Measurements from ENCODE around the gene ZCCHC8. TPM values are rescaled to one million over a fixed set of nuclear protein-coding genes. Genes with fewer than 3 reads are reported as not detected.

Gene ZCCHC8
- polyA plus RNA-seq, 2 of the 4 experiments (the other 2 are of a cell fraction): 20.9 to 40.1 TPM

DNA sequence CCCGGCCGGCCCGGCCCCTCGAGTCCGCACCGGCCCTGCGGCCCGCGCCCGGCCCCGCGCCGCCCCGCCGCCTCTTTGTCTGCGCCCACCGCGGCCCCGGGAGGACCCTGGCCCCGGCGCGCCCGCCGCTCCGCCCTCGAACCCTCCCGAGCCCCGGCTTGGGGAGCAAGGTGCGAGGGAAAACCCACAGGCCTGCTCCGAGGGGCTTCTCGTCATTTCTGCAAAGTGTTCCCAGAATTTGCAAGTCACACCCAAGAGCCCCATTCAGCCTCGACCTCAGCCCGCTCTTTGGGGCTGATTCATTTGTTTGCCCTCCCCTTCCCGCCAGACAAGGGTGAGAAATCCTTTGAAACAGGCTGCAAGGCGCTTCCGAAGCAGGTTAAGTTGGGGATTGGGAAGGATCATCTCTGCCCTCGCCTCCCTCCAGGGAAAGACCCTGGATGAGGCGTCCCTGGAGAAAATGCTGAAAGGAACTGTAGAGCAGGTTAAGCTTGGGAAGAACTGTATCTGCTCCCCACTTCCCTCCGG, 77.9 kb downstream of the ZCCHC8 start (continued):
- no peak for TF ChIP-seq MYC (IDR thresholded peaks at IDR 0.05; ENCODE audit: borderline replicate concordance, low read length)
- no peak for TF ChIP-seq ZFP36 (IDR thresholded peaks at IDR 0.05; ENCODE audit: borderline replicate concordance, partially characterized antibody)
- TF ChIP-seq, protein P1, sequence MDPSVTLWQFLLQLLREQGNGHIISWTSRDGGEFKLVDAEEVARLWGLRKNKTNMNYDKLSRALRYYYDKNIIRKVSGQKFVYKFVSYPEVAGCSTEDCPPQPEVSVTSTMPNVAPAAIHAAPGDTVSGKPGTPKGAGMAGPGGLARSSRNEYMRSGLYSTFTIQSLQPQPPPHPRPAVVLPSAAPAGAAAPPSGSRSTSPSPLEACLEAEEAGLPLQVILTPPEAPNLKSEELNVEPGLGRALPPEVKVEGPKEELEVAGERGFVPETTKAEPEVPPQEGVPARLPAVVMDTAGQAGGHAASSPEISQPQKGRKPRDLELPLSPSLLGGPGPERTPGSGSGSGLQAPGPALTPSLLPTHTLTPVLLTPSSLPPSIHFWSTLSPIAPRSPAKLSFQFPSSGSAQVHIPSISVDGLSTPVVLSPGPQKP (IDR thresholded peaks at IDR 0.05; ENCODE audit: low read depth, low read length): no peak

- peak within 1 kb of the TSS; percentile 79 for H3K4me3 ChIP-seq
- H3K9me3 ChIP-seq: no peaks in the 10 kb centered on the region
- peak within 1 kb of the TSS; percentile 100 for H3K27ac ChIP-seq
- peaks cover 48% of the 10 kb centered on the region for H3K4me1 ChIP-seq
- FAIRE-seq: no peak
- POLR2A ChIA-PET: interaction anchor here (0.6 to 3.2 kb wide), 7 partner anchors 15 to 105 kb away, joined by 3 to 55 read pairs (median 3); partner anchors contain the start of genes KNTC1 and RSRC2
- TF ChIP-seq, protein P2, sequence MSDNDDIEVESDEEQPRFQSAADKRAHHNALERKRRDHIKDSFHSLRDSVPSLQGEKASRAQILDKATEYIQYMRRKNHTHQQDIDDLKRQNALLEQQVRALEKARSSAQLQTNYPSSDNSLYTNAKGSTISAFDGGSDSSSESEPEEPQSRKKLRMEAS (IDR thresholded peaks at IDR 0.05): peak; percentile 32
- peak; percentile 59 for TF ChIP-seq SMC3 (IDR thresholded peaks at IDR 0.05)
- TF ChIP-seq GATA3 (IDR thresholded peaks at IDR 0.05; ENCODE audit: borderline replicate concordance): no peak
- TF ChIP-seq HMGXB4 (CRISPR knock-in tag; IDR thresholded peaks at IDR 0.05; ENCODE audit: borderline replicate concordance): peak; percentile 88; the same call in 1 of the 2 replicates
- TF ChIP-seq POLR2A (IDR thresholded peaks at IDR 0.05; ENCODE audit: low read length): peak; percentile 45; the same call in 1 of the 2 replicates
- TF ChIP-seq, protein P3, sequence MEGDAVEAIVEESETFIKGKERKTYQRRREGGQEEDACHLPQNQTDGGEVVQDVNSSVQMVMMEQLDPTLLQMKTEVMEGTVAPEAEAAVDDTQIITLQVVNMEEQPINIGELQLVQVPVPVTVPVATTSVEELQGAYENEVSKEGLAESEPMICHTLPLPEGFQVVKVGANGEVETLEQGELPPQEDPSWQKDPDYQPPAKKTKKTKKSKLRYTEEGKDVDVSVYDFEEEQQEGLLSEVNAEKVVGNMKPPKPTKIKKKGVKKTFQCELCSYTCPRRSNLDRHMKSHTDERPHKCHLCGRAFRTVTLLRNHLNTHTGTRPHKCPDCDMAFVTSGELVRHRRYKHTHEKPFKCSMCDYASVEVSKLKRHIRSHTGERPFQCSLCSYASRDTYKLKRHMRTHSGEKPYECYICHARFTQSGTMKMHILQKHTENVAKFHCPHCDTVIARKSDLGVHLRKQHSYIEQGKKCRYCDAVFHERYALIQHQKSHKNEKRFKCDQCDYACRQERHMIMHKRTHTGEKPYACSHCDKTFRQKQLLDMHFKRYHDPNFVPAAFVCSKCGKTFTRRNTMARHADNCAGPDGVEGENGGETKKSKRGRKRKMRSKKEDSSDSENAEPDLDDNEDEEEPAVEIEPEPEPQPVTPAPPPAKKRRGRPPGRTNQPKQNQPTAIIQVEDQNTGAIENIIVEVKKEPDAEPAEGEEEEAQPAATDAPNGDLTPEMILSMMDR (IDR thresholded peaks at IDR 0.05): peak; percentile 60
- peak; percentile 68 for TF ChIP-seq PHF8 (IDR thresholded peaks at IDR 0.05; ENCODE audit: borderline replicate concordance, low read depth)
- TF ChIP-seq, protein P4, sequence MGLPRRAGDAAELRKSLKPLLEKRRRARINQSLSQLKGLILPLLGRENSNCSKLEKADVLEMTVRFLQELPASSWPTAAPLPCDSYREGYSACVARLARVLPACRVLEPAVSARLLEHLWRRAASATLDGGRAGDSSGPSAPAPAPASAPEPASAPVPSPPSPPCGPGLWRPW (IDR thresholded peaks at IDR 0.05): no peak
- TF ChIP-seq JUN (IDR thresholded peaks at IDR 0.05): peak in 1 of 2 experiments; percentile 63; a peak in 3 of 5 replicates
- no peak for TF ChIP-seq BHLHE40 (IDR thresholded peaks at IDR 0.05; ENCODE audit: low read depth, low read length)
- peak; percentile 58 to 78 for TF ChIP-seq RAD21 (conservative IDR thresholded peaks at IDR 0.05 in 1 of 2, IDR thresholded peaks at IDR 0.05 in 1 of 2)
- no peak for TF ChIP-seq NR3C1 (IDR thresholded peaks at IDR 0.05)
- 0 out of 2 replicates have a peak, but pooled peaks have one; percentile 30 for TF ChIP-seq TP53 (CRISPR knock-in tag; IDR thresholded peaks at IDR 0.05)
- peak; percentile 80 to 86 for ATAC-seq
- CTCF ChIA-PET: interaction anchor here (0.7 to 5.0 kb wide), 15 partner anchors 9 to 66 kb away, joined by 3 to 79 read pairs (median 3); no protein-coding TSS in a partner anchor
- H3K4me2 ChIP-seq: peak within 1 kb of the TSS; percentile 87
- WGBS (ENCODE audit: missing lambda C conversion rate): 2% methylated on average over 31 of the region's 118 CpGs
- peak; percentile 40 to 79 for DNase-seq (ENCODE audit: low read depth in 1 of 2, low spot score in 1 of 2)
Observed at GRCh38 chr12:122421821-122422729, 78.7 kb downstream of the ZCCHC8 start, which contains the start of gene CLIP1. Gene CLIP1 (minus strand): TSS chr12:122422669. CDS start chr12:122380452, 42,217 bp downstream.

Small RNAs within 50 kb of the gene (small RNA-seq; reads per million reads assigned to genes)
- gene RF00411: 0 reads per million in 6 experiments

Other genes starting within 250 kb of the ZCCHC8 start
- 28.6 and 32.4 TPM in 2 replicates for gene VPS33A, start 234.4 kb downstream of the ZCCHC8 start, polyA plus RNA-seq (2011; rRNA removed)
- gene VPS33A, start 234.4 kb downstream of the ZCCHC8 start, polyA plus RNA-seq (2017; fragmentation: RNase III; extraction: RNeasy Plus Mini Kit Qiagen cat#74134 plus additional on column Dnase treatment): 19.5 to 20.4 TPM (median 19.9 TPM) in 3 replicates
- gene CLIP1, start 78.3 kb downstream of the ZCCHC8 start, polyA plus RNA-seq (2011; rRNA removed): 133 and 149 TPM in 2 replicates
- gene CLIP1, start 78.3 kb downstream of the ZCCHC8 start, polyA plus RNA-seq (2017; fragmentation: RNase III; extraction: RNeasy Plus Mini Kit Qiagen cat#74134 plus additional on column Dnase treatment): 43.0 to 49.7 TPM (median 44.4 TPM) in 3 replicates
- gene RSRC2, start 26.0 kb upstream of the ZCCHC8 start, polyA plus RNA-seq (2011; rRNA removed): 43.0 and 83.3 TPM in 2 replicates
- 72.2 to 75.3 TPM (median 72.8 TPM) in 3 replicates for gene RSRC2, start 26.0 kb upstream of the ZCCHC8 start, polyA plus RNA-seq (2017; fragmentation: RNase III; extraction: RNeasy Plus Mini Kit Qiagen cat#74134 plus additional on column Dnase treatment)
- gene KNTC1, start 26.3 kb upstream of the ZCCHC8 start, polyA plus RNA-seq (2011; rRNA removed): 61.1 and 68.7 TPM in 2 replicates
- gene KNTC1, start 26.3 kb upstream of the ZCCHC8 start, polyA plus RNA-seq (2017; fragmentation: RNase III; extraction: RNeasy Plus Mini Kit Qiagen cat#74134 plus additional on column Dnase treatment): 30.6 to 34.3 TPM (median 33.8 TPM) in 3 replicates
- 0.07 and 0.09 TPM in 2 replicates for gene HCAR2, start 202.4 kb upstream of the ZCCHC8 start, polyA plus RNA-seq (2011; rRNA removed)
- 0.07 TPM in 1 of 3 replicates, not detected in the others for gene HCAR2, start 202.4 kb upstream of the ZCCHC8 start, polyA plus RNA-seq (2017; fragmentation: RNase III; extraction: RNeasy Plus Mini Kit Qiagen cat#74134 plus additional on column Dnase treatment)
- gene HCAR3, start 215.9 kb upstream of the ZCCHC8 start, polyA plus RNA-seq (2011; rRNA removed): 0.07 TPM in 1 of 2 replicates, not detected in the other
- 0.04 TPM in 1 of 3 replicates, not detected in the others for gene HCAR3, start 215.9 kb upstream of the ZCCHC8 start, polyA plus RNA-seq (2017; fragmentation: RNase III; extraction: RNeasy Plus Mini Kit Qiagen cat#74134 plus additional on column Dnase treatment)
- 0.05 and 0.07 TPM in 2 replicates for gene HCAR1, start 229.9 kb upstream of the ZCCHC8 start, polyA plus RNA-seq (2011; rRNA removed)
- gene HCAR1, start 229.9 kb upstream of the ZCCHC8 start, polyA plus RNA-seq (2017; fragmentation: RNase III; extraction: RNeasy Plus Mini Kit Qiagen cat#74134 plus additional on column Dnase treatment): 0.01 to 0.07 TPM (median 0.03 TPM) in 3 replicates